Ramos (cell line): ENCODE measurements around the gene CRPPA.
"Not testable (repeated sequence)": the region's sequence is repeated elsewhere in the genome, so short reads cannot be mapped to it uniquely, and the experiment has no call there.

ENCODE experiments used
- in situ Hi-C: fragments of 300-500 bp; cut with MboI; formaldehyde crosslinking; loops from one replicate; pipeline ENCODE4 v1.14.3; 2022; ENCODE audit warnings: low sequenced_read_pairs; ENCODE audit not compliant: unreplicated experiment

CRPPA gene

DNA sequence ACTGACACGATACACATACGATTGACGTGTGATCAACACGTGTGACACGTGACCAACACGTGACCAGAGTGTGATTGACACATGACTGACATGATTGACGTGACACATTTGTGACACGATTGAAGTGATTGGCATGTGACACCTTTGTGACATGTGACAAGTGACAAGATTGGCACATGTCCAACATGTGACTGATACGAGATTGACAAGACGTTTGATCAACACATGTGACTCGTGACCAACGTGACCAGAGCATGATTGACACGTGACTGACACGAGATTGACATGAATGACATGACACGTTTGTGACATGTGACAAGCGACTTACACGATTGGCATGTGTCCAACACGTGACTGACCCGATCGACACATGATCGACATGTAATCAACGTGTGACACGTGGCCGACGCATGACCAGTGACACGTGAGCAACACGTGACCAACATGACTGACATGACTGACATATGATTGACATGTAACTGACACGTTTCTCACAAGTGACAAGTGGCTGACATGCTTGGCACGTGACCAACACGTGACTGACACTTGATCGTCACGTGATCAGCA, 22.0 kb downstream of the CRPPA start:
- in situ Hi-C loops, result no loop called here

DNA sequence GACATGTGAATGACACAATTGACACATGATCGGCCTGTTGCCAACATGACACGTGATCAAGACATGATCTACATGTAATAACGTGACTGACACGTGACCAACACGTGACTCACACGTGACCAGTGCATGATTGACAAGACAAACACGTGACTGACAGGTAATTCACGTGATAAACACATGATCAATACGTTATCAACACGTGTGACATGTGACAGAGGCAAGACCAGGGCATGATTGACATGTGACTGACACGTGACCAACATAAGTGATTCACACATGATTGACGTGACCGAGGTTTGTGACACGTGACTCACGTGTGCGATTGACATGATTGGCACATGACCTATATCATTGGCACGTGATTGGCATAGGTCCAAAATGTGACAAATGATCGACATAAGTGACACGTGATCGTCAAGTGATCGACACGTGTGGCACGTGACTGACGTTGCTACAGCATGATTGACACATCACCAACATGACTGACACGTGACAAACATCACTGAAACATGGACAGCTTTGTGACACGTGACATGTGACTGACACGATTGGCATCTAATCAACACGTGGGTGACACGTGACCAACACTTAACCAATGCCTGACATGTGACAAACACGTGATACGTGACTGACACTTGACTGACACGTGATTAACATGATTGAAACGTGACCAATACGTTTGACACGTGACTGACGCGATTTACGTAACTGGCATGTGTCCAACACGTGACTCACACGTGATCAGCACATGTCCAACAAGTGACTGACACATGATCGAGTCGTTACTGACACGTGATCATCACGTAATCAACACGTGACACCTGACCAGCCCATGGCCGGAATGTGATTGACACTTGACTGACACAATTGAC, 23.0 kb downstream of the CRPPA start:
- in situ Hi-C loops, result no loop called here

DNA sequence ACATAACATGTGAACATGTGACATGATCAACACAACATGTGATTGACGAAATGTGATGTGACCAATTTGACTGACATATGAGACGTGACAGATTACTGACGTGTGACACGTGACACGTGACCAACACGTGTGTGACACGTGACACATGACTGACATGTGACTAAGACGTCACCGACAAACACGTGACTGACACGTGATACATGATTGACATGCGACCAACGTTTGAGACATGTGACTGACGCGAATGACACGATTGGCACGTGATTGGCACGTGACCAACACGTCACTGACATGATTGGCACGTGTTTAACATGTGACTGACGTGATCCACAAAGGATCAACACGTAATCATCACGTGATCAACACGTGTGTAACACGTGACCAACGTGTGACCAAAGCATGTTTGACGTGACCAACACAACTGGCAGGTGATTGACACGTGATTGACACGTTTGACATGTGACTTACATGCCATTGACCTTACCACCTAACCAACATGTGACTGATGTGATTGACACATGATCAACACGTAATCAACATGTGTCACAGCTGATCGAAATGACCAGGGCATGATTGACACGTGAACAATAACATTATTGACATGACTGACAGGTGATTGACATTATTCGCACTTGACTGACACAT, 23.7 kb downstream of the CRPPA start:
- in situ Hi-C loops, result no loop called here

DNA sequence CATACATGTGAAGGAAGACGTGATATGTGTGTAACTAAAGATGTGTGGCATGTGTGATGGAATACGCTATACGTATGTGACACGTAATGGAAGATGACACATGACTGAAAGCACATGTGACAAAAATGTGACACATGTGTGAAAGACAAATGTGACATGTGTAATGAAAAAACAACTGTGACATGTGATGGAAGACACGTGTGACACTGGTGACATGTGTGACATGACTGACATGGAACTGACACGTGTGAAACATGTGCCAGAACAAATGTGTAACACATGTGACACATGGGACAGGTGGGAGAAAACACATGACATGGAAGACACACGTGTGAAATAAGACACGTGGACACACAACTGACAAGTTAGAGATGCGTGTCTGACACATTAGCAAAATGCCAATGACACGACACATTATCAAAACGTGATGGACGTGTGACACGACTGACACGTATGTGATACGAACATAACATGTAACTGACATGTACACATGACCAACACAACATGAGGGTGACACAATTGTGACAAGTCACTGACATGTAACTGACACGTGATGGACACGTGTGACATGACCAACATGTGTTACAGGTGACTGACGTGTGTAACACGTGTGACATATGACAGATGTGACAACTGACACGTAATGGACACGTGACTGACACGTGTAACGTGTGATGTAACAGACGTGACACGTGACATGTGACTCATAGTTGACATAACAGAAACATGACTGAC, 24.4 kb downstream of the CRPPA start:
- in situ Hi-C loops, result no loop called here

DNA sequence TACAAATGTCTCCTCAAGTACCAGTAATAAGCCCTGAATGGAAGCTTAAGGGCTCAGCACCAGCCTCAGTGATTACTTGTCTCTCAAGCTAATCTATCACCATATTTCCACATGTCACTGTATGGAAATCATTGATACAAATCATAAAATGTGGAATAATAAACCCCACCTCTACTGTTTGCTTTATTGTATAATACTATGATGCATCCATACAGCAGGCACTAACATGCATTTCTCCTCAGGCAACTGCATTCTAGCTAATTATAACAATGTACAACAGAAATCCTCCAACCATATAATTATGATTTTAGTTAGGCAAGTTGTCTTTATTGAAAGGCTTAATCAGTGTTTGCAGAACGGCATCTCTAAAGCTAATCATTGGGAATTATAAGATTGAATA, 26.2 kb downstream of the CRPPA start:
- in situ Hi-C loops, result no loop called here

DNA sequence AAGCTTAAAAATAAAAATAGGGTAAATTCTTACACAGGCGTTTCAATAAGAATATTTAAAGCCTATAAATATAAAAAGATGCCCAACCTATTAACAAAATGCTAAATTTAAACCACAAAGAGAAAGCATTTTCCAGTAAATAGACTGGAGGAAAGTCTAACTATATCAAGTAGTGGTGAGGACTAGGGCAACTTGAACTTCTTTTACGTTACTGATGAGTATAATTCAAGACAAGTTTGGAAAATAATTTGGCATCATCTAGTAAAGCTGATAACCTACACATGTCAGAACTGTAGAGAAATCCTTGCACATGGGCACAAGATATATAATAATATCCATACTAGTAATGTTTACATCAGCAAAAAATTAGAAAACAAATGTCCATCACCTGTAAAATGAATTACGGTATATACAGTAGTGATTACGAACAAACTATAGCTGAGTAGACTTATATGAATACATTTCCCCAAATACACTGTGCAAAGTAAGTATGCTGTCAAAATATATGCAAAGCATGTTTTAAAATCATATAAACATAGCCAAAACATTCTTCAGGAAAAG, 27.4 kb downstream of the CRPPA start:
- in situ Hi-C loops, result no loop called here

DNA sequence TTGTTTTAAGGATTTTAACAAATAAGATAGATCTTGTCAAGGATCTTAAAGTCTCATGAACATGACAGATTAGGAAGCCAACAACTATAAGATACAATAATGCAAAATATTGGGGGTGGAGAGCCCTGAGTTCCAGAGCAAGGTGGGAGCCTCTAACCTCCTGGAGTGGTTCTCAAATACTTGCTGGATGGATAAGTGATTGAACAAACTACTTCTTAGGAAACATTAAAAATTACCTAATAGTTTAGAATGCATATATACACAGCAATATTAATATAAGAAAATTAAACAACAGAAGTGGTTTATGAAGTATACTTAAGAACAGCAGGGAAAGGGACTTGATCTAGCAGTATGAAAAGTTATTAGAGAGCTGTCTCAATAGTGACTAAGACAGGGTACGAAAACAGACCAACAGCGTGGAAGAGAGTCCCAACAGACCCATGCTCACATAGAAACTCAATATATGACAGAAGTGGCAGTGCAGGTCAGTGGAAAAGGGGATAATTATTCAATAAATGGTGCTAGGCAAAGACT, 28.3 kb downstream of the CRPPA start:
- in situ Hi-C loops, result no loop called here

DNA sequence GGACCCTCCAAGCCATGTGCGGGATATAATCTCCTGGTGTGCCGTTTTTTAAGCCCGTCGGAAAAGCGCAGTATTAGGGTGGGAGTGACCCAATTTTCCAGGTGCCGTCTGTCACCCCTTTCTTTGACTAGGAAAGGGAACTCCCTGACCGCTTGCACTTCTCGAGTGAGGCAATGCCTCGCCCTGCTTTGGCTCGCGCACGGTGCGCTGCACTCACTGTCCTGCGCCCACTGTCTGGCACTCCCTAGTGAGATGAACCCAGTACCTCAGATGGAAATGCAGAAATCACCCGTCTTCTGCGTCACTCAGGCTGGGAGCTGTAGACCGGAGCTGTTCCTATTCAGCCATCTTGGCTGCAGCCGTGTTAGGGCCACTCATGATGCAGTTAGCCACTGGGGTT, 37.6 kb downstream of the CRPPA start:
- in situ Hi-C loops, result not testable (repeated sequence)

DNA sequence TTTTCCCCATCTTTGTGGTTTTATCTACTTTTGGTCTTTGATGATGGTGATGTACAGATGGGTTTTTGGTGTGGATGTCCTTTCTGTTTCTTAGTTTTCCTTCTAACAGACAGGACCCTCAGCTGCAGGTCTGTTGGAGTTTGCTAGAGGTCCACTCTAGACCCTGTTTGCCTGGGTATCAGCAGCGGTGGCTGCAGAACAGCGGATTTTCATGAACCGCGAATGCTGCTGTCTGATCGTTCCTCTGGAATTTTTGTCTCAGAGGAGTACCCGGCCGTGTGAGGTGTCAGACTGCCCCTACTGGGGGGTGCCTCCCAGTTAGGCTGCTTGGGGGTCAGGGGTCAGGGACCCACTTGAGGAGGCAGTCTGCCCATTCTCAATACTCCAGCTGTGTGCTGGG, 38.2 kb downstream of the CRPPA start:
- in situ Hi-C loops, result not testable (repeated sequence)
